K562 (cell line): Measurements from ENCODE around the gene EZH1. TPM values are rescaled to one million over a fixed set of nuclear protein-coding genes. Genes with fewer than 3 reads are reported as not detected.

Experiments used
- CC2D1A ChIP-seq: fragments of 450-650 bp; IDR thresholded peaks from 2 replicates; pipeline ENCODE4 v1.6.1; 2017; ENCODE audit warnings: mild to moderate bottlenecking
- EZH2 ChIP-seq: IDR thresholded peaks from 2 replicates; pipeline ENCODE4 v1.6.1; 2012; ENCODE audit warnings: low read depth, mild to moderate bottlenecking, inconsistent platforms, low read length, borderline replicate concordance
- HMGN3 ChIP-seq: IDR thresholded peaks from 2 replicates; pipeline ENCODE4 v1.6.1; 2011; ENCODE audit warnings: borderline replicate concordance, low read depth, mild to moderate bottlenecking, mixed read lengths, low read length; ENCODE audit not compliant: insufficient read length; ENCODE audit errors: extremely low read depth
- JUN ChIP-seq, 2 experiments: sonication (generic) in 1 of 2; formaldehyde crosslinking in 1 of 2; IDR thresholded peaks; 2 replicates each; pipeline versions ENCODE4 v1.6.1 to v1.8.0; 2012 to 2022; ENCODE audit warnings: borderline replicate concordance in 2 of 2, mild to moderate bottlenecking in 2 of 2, improper control_type of control experiment in 1 of 2, low read depth in 1 of 2, low read length in 1 of 2, missing genetic modification reagents in 1 of 2
- NR4A1 ChIP-seq, 2 experiments: fragments of 250-450 bp in 1 of 2; fragments of 450-650 bp in 1 of 2; sonication (Bioruptor Pico) in 1 of 2; IDR thresholded peaks; 2 replicates each; pipeline versions ENCODE4 v1.4.0 to v1.6.1; 2016 to 2020; ENCODE audit warnings: mild to moderate bottlenecking in 2 of 2, missing compliant biosample characterization in 1 of 2, missing genetic modification characterization in 1 of 2, moderate library complexity in 1 of 2
- SAFB ChIP-seq: fragments of 200-400 bp; formaldehyde crosslinking; IDR thresholded peaks from 2 replicates; pipeline ENCODE4 v1.6.1; 2017; ENCODE audit warnings: low read depth, low read length, borderline replicate concordance
- SREBF2 ChIP-seq: sonication (generic); formaldehyde crosslinking; IDR thresholded peaks from 2 replicates; pipeline ENCODE4 v1.4.0; 2020; ENCODE audit warnings: mild to moderate bottlenecking, missing genetic modification reagents
- TEAD2 ChIP-seq: fragments of 450-650 bp; IDR thresholded peaks from 2 replicates; pipeline ENCODE4 v1.6.1; 2016; ENCODE audit warnings: missing genetic modification characterization, control low read depth, missing compliant biosample characterization
- polyA plus RNA-seq, 8 experiments: library from polyadenylated mRNA; depleted of rRNA in 4 of 8; stranded (reverse) in 5 of 8; unstranded in 3 of 8; fragments of >200 nt; fragmentation: Nextera tagmentation in 2 of 8; fragmentation: Illumina TruSeq in 1 of 8; extraction: Ambion mirVana in 2 of 8; extraction: Trizol in 1 of 8; gene quantifications; 2 replicates each; pipeline versions ENCODE4 v1.2.1 to v1.2.3, GENCODE V29; 2011 to 2014; ENCODE audit warnings: inconsistent platforms in 1 of 8, missing spikeins in 1 of 8
- total RNA-seq, 7 experiments: library from RNA; depleted of rRNA in 6 of 7; stranded (reverse); fragments of >200 nt in 6 of 7; fragmentation: Illumina TruSeq in 2 of 7; extraction: Trizol in 2 of 7; gene quantifications; 2 replicates each; pipeline versions ENCODE4 v1.2.1 to v1.2.3, GENCODE V29; 2011 to 2021; ENCODE audit warnings: low replicate concordance in 1 of 7
- TF ChIP-seq, protein P1 (sequence below): sonication (generic); formaldehyde crosslinking; IDR thresholded peaks from 2 replicates; pipeline ENCODE4 v1.8.1; 2022; ENCODE audit warnings: missing genetic modification reagents
- TF ChIP-seq, protein P2 (sequence below): fragments of 450-650 bp; IDR thresholded peaks from 2 replicates; pipeline ENCODE4 v1.6.1; 2016; ENCODE audit warnings: low read depth
- TF ChIP-seq, protein P3 (sequence below), 3 experiments: fragments of 200-800 bp in 1 of 3; fragments of 250-450 bp in 1 of 3; fragments of 450-650 bp in 1 of 3; sonication (Bioruptor Pico) in 1 of 3; sonication (Bioruptor generic) in 1 of 3; formaldehyde crosslinking in 1 of 3; IDR thresholded peaks; 2 replicates each; pipeline versions ENCODE4 v1.6.1 to v1.8.0; 2016 to 2022; ENCODE audit warnings: mild to moderate bottlenecking in 2 of 3, missing genetic modification characterization in 2 of 3, missing compliant biosample characterization in 1 of 3, moderate library complexity in 1 of 3

Gene EZH1
- total and polyA plus RNA-seq, 9 of the 15 experiments (the other 6 are each of a cell fraction or from before 2014, with no cell fraction given): 8.6 to 40.8 (median 22.9) TPM

DNA sequence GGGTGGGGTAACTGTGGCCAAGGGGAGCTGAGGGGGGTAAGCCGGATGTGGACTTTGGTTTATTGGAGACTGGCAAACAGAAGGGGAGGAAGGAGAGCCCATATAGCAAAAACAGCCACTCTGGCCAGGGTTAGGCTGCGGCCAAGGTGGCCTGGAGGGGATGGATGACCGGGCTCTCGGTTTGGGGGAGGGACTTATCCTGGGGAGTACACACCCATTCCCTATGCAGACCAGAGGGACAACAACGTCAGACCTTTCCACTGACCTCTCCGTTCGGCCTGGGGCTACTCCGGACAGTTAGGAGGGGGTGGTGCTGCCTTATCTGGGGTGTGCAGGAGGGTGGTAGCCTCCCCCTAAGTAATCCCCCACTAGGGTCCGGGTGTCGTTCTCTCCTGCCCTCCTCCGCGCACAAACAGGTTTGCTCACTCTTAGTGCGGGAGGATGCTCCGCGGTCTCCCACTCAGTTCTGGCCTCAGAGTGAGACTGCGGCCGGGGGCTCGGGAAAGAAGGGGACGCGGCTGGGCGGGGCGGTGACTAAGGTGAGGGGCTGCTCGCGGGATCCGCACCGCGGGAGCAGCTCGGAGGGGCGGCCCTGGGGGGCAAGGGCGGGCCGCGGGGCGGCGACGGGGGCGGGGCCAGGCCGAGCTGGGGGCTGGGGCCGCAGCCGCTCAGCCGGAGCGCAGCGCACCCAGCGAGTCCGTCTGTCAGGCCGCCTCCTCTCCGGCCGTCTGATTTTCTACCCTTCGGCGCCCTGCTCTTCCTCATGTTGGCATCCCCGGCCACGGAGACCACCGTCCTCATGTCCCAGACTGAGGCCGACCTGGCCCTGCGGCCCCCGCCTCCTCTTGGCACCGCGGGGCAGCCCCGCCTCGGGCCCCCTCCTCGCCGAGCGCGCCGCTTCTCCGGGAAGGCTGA is 35.4 kb upstream of the EZH1 start, which contains the start of gene WNK4 (continued):
- no peak for TF ChIP-seq EZH2
- no peak for TF ChIP-seq SREBF2 (CRISPR knock-in tag)
- TF ChIP-seq HMGN3: peak; percentile 70
- TF ChIP-seq SAFB: no peak
- TF ChIP-seq JUN (IDR thresholded peaks at IDR 0.05; ENCODE audit: borderline replicate concordance, low read depth, low read length): no peak; the same call in 1 of the 2 replicates
- no peak for TF ChIP-seq JUN (CRISPR knock-in tag; IDR thresholded peaks at IDR 0.05; ENCODE audit: borderline replicate concordance)
- TF ChIP-seq CC2D1A: peak; percentile 98
- TF ChIP-seq, protein P1, sequence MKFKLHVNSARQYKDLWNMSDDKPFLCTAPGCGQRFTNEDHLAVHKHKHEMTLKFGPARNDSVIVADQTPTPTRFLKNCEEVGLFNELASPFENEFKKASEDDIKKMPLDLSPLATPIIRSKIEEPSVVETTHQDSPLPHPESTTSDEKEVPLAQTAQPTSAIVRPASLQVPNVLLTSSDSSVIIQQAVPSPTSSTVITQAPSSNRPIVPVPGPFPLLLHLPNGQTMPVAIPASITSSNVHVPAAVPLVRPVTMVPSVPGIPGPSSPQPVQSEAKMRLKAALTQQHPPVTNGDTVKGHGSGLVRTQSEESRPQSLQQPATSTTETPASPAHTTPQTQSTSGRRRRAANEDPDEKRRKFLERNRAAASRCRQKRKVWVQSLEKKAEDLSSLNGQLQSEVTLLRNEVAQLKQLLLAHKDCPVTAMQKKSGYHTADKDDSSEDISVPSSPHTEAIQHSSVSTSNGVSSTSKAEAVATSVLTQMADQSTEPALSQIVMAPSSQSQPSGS (CRISPR knock-in tag): no peak
- no peak for TF ChIP-seq TEAD2 (tag)
- no peak for TF ChIP-seq NR4A1 (CRISPR knock-in tag; IDR thresholded peaks at IDR 0.05)
- TF ChIP-seq NR4A1 (tag; IDR thresholded peaks at IDR 0.05): no peak
- TF ChIP-seq, protein P2, sequence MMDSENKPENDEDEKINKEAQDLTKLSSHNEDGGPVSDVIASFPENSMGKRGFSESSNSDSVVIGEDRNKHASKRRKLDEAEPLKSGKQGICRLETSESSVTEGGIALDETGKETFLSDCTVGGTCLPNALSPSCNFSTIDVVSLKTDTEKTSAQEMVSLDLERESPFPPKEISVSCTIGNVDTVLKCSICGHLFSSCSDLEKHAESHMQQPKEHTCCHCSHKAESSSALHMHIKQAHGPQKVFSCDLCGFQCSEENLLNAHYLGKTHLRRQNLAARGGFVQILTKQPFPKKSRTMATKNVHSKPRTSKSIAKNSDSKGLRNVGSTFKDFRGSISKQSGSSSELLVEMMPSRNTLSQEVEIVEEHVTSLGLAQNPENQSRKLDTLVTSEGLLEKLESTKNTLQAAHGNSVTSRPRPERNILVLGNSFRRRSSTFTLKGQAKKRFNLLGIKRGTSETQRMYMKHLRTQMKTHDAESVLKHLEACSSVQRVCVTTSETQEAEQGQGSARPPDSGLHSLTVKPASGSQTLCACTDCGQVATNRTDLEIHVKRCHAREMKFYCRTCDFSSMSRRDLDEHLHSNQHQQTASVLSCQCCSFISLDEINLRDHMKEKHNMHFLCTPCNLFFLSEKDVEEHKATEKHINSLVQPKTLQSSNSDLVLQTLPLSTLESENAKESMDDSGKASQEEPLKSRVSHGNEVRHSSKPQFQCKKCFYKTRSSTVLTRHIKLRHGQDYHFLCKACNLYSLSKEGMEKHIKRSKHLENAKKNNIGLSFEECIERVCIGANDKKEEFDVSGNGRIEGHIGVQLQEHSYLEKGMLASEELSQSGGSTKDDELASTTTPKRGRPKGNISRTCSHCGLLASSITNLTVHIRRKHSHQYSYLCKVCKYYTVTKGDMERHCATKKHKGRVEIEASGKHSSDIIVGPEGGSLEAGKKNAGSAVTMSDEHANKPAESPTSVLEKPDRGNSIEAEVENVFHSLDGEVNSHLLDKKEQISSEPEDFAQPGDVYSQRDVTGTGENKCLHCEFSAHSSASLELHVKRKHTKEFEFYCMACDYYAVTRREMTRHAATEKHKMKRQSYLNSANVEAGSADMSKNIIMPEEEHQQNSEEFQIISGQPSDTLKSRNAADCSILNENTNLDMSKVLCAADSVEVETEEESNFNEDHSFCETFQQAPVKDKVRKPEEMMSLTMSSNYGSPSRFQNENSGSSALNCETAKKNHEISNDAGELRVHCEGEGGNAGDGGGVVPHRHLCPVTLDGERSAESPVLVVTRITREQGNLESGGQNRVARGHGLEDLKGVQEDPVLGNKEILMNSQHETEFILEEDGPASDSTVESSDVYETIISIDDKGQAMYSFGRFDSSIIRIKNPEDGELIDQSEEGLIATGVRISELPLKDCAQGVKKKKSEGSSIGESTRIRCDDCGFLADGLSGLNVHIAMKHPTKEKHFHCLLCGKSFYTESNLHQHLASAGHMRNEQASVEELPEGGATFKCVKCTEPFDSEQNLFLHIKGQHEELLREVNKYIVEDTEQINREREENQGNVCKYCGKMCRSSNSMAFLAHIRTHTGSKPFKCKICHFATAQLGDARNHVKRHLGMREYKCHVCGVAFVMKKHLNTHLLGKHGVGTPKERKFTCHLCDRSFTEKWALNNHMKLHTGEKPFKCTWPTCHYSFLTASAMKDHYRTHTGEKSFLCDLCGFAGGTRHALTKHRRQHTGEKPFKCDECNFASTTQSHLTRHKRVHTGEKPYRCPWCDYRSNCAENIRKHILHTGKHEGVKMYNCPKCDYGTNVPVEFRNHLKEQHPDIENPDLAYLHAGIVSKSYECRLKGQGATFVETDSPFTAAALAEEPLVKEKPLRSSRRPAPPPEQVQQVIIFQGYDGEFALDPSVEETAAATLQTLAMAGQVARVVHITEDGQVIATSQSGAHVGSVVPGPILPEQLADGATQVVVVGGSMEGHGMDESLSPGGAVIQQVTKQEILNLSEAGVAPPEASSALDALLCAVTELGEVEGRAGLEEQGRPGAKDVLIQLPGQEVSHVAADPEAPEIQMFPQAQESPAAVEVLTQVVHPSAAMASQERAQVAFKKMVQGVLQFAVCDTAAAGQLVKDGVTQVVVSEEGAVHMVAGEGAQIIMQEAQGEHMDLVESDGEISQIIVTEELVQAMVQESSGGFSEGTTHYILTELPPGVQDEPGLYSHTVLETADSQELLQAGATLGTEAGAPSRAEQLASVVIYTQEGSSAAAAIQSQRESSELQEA: no peak
- TF ChIP-seq, protein P3, sequence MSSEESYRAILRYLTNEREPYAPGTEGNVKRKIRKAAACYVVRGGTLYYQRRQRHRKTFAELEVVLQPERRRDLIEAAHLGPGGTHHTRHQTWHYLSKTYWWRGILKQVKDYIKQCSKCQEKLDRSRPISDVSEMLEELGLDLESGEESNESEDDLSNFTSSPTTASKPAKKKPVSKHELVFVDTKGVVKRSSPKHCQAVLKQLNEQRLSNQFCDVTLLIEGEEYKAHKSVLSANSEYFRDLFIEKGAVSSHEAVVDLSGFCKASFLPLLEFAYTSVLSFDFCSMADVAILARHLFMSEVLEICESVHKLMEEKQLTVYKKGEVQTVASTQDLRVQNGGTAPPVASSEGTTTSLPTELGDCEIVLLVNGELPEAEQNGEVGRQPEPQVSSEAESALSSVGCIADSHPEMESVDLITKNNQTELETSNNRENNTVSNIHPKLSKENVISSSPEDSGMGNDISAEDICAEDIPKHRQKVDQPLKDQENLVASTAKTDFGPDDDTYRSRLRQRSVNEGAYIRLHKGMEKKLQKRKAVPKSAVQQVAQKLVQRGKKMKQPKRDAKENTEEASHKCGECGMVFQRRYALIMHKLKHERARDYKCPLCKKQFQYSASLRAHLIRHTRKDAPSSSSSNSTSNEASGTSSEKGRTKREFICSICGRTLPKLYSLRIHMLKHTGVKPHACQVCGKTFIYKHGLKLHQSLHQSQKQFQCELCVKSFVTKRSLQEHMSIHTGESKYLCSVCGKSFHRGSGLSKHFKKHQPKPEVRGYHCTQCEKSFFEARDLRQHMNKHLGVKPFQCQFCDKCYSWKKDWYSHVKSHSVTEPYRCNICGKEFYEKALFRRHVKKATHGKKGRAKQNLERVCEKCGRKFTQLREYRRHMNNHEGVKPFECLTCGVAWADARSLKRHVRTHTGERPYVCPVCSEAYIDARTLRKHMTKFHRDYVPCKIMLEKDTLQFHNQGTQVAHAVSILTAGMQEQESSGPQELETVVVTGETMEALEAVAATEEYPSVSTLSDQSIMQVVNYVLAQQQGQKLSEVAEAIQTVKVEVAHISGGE (CRISPR knock-in tag; IDR thresholded peaks at IDR 0.05): peak in 1 of 3 experiments; percentile 73; a peak in 2 of 6 replicates
